Inflammatory macrophage treated with lipopolysaccharide for 1 hour (primary cell): ENCODE data around the gene TUBB4B.
"Not testable (repeated sequence)": the region's sequence is repeated elsewhere in the genome, so short reads cannot be mapped to it uniquely, and the experiment has no call there.

Experiments used
- DNase-seq, 2 donors: peaks; one replicate each; pipeline ENCODE4 v3.0.0-alpha.2; 2020 to 2022

Gene TUBB4B

GRCh38 chr9:137253717-137254623, 12.9 kb downstream of the TUBB4B start:
- no peak for DNase-seq

GRCh38 chr9:137254624-137255447, 13.7 kb downstream of the TUBB4B start, which contains the start of gene NELFB:
TSS of gene NELFB (plus strand) at chr9:137255327.
- peak; percentile 76 to 95 for DNase-seq

GRCh38 chr9:137255448-137256114, 14.5 kb downstream of the TUBB4B start:
- DNase-seq, result peak; percentile 17 to 19

- DNase-seq, result no peak
Measured at GRCh38 chr9:137256362-137256761, 15.3 kb downstream of the TUBB4B start.

- no peak for DNase-seq
Measured at GRCh38 chr9:137256856-137257255, 15.8 kb downstream of the TUBB4B start.

GRCh38 chr9:137262173-137262908, 21.3 kb downstream of the TUBB4B start:
- DNase-seq, result not testable (repeated sequence)

GRCh38 chr9:137262909-137263285, 21.8 kb downstream of the TUBB4B start:
- DNase-seq, result no peak

GRCh38 chr9:137263506-137263905, 22.4 kb downstream of the TUBB4B start:
- DNase-seq, result no peak

- DNase-seq, result no peak
Measured at GRCh38 chr9:137264067-137264466, 23.0 kb downstream of the TUBB4B start.

GRCh38 chr9:137265496-137266161, 24.5 kb downstream of the TUBB4B start:
- DNase-seq, result no peak

GRCh38 chr9:137266162-137266527, 25.1 kb downstream of the TUBB4B start:
- DNase-seq, result no peak

GRCh38 chr9:137266585-137267453, 25.7 kb downstream of the TUBB4B start:
- DNase-seq, result no peak

GRCh38 chr9:137267933-137268355, 26.9 kb downstream of the TUBB4B start:
- DNase-seq, result no peak

GRCh38 chr9:137268538-137269201, 27.6 kb downstream of the TUBB4B start:
- peak; percentile 11 to 38 for DNase-seq

GRCh38 chr9:137269231-137269772, 28.2 kb downstream of the TUBB4B start:
- no peak for DNase-seq

GRCh38 chr9:137270929-137271695, 30.0 kb downstream of the TUBB4B start:
- DNase-seq, result no peak

- no peak for DNase-seq
Measured at GRCh38 chr9:137271696-137272076, 30.6 kb downstream of the TUBB4B start.

GRCh38 chr9:137272241-137273094, 31.4 kb downstream of the TUBB4B start:
- DNase-seq, result no peak
